WTC11 (cell line): ENCODE data around the gene AOAH. TPM values are rescaled to one million over a fixed set of nuclear protein-coding genes. Genes with fewer than 3 reads are reported as not detected.

Experiments used
- ATAC-seq: fragments of 200-7000 bp; cut with Tn5 transposase; 2 replicates; pipeline ENCODE4 v1.10.0; 2021; ENCODE audit warnings: mild to moderate bottlenecking, moderate library complexity
- CTCF ChIA-PET: fragments of 300-600 bp; sonication (Branson Sonifier 250); formaldehyde crosslinking; loops from one replicate; lab custom pipeline; 2021; ENCODE audit warnings: antibody characterized with exemption; lab: Charles Lee
- POLR2A ChIA-PET: fragments of 350-600 bp; sonication (Branson Sonifier 250); formaldehyde crosslinking; loops from one replicate; lab custom pipeline; 2021; ENCODE audit warnings: antibody characterized with exemption; lab: Charles Lee
- DNase-seq: peaks from one replicate; pipeline ENCODE4 v3.0.0; 2021; ENCODE audit warnings: low spot score
- H3K27ac Mint-ChIP-seq: 2 replicates; pipeline ENCODE4 v1.8.0; 2021; ENCODE audit warnings: mixed read lengths
- H3K27me3 Mint-ChIP-seq: 2 replicates; pipeline ENCODE4 v1.8.0; 2021; ENCODE audit warnings: low read depth, mild to moderate bottlenecking, moderate library complexity, mixed read lengths
- H3K36me3 Mint-ChIP-seq: 2 replicates; pipeline ENCODE4 v1.8.0; 2021; ENCODE audit warnings: mixed read lengths
- H3K4me1 Mint-ChIP-seq: 2 replicates; pipeline ENCODE4 v1.8.0; 2022; ENCODE audit warnings: mixed read lengths
- H3K4me3 Mint-ChIP-seq: 2 replicates; pipeline ENCODE4 v1.8.0; 2021; ENCODE audit warnings: mild to moderate bottlenecking, moderate library complexity, mixed read lengths
- H3K9me3 Mint-ChIP-seq: 2 replicates; pipeline ENCODE4 v1.8.0; 2021; ENCODE audit warnings: mixed read lengths
- ATF2 ChIP-seq: sonication (generic); formaldehyde crosslinking; IDR thresholded peaks from 2 replicates; pipeline ENCODE4 v1.8.1; 2022; ENCODE audit warnings: low read depth, missing genetic modification reagents, borderline replicate concordance
- ERG ChIP-seq: fragments of 250-450 bp; sonication (Bioruptor Pico); IDR thresholded peaks from 2 replicates; pipeline ENCODE4 v1.8.0; 2021; ENCODE audit warnings: mild to moderate bottlenecking
- ESRRA ChIP-seq: sonication (generic); formaldehyde crosslinking; IDR thresholded peaks from 2 replicates; pipeline ENCODE4 v1.8.1; 2022; ENCODE audit warnings: mild to moderate bottlenecking, missing genetic modification reagents, borderline replicate concordance
- FOXJ3 ChIP-seq: sonication (generic); formaldehyde crosslinking; IDR thresholded peaks from 2 replicates; pipeline ENCODE4 v1.9.0; 2021; ENCODE audit warnings: missing genetic modification reagents, mild to moderate bottlenecking, borderline replicate concordance
- HMGA2 ChIP-seq: fragments of 250-450 bp; sonication (Bioruptor Pico); IDR thresholded peaks from 2 replicates; pipeline ENCODE4 v1.4.0; 2021; ENCODE audit warnings: mild to moderate bottlenecking, moderate library complexity
- JAZF1 ChIP-seq: fragments of 250-450 bp; sonication (Bioruptor Pico); IDR thresholded peaks from 2 replicates; pipeline ENCODE4 v1.9.0; 2021; ENCODE audit warnings: moderate library complexity, mild to moderate bottlenecking, inconsistent platforms
- JUN ChIP-seq: sonication (generic); formaldehyde crosslinking; IDR thresholded peaks from 2 replicates; pipeline ENCODE4 v1.8.0; 2023; ENCODE audit warnings: mild to moderate bottlenecking, missing genetic modification reagents
- MXD4 ChIP-seq: fragments of 250-450 bp; sonication (Bioruptor Pico); IDR thresholded peaks from 2 replicates; pipeline ENCODE4 v1.8.0; 2021; ENCODE audit warnings: mild to moderate bottlenecking, moderate library complexity, borderline replicate concordance
- MYBL2 ChIP-seq: sonication (generic); formaldehyde crosslinking; IDR thresholded peaks from 2 replicates; pipeline ENCODE4 v1.8.1; 2023; ENCODE audit warnings: mild to moderate bottlenecking, moderate library complexity, missing genetic modification reagents
- NFYB ChIP-seq: sonication (generic); formaldehyde crosslinking; conservative IDR thresholded peaks from 2 replicates; pipeline ENCODE4 v1.8.0; 2022; ENCODE audit warnings: low read depth, missing genetic modification reagents
- PRRX2 ChIP-seq: fragments of 250-450 bp; sonication (Bioruptor Pico); IDR thresholded peaks from 2 replicates; pipeline ENCODE4 v1.8.0; 2021; ENCODE audit warnings: mild to moderate bottlenecking
- SP1 ChIP-seq: sonication (generic); formaldehyde crosslinking; conservative IDR thresholded peaks from 2 replicates; pipeline ENCODE4 v1.8.1; 2022; ENCODE audit warnings: missing genetic modification reagents
- TCF7 ChIP-seq: sonication (generic); formaldehyde crosslinking; IDR thresholded peaks from 2 replicates; pipeline ENCODE4 v1.8.0; 2022; ENCODE audit warnings: mild to moderate bottlenecking, low read depth, missing genetic modification reagents, moderate library complexity
- USF1 ChIP-seq: sonication (generic); formaldehyde crosslinking; IDR thresholded peaks from 2 replicates; pipeline ENCODE4 v1.8.0; 2022; ENCODE audit warnings: mild to moderate bottlenecking, missing genetic modification reagents
- ZNF423 ChIP-seq: fragments of 250-450 bp; sonication (Bioruptor Pico); IDR thresholded peaks from 2 replicates; pipeline ENCODE4 v2.1.2; 2022; ENCODE audit warnings: mild to moderate bottlenecking, moderate library complexity
- ZNF425 ChIP-seq: fragments of 250-450 bp; sonication (Bioruptor Pico); conservative IDR thresholded peaks from 2 replicates; pipeline ENCODE4 v1.9.0; 2021; ENCODE audit warnings: mild to moderate bottlenecking
- total RNA-seq: library from RNA; stranded (reverse); gene quantifications from 3 replicates; pipeline ENCODE4 v1.2.3, GENCODE V29; 2021
- TF ChIP-seq, protein P1 (sequence below): sonication (generic); formaldehyde crosslinking; IDR thresholded peaks from 2 replicates; pipeline ENCODE4 v1.8.1; 2023; ENCODE audit warnings: mild to moderate bottlenecking, missing genetic modification reagents
- TF ChIP-seq, protein P2 (sequence below): sonication (generic); formaldehyde crosslinking; IDR thresholded peaks from 2 replicates; pipeline ENCODE4 v1.8.1; 2023; ENCODE audit warnings: mild to moderate bottlenecking, missing genetic modification reagents, moderate library complexity

The AOAH gene
- total RNA-seq, 1 experiment from 2014 or later = 0.31 TPM

- TF ChIP-seq, protein P1, sequence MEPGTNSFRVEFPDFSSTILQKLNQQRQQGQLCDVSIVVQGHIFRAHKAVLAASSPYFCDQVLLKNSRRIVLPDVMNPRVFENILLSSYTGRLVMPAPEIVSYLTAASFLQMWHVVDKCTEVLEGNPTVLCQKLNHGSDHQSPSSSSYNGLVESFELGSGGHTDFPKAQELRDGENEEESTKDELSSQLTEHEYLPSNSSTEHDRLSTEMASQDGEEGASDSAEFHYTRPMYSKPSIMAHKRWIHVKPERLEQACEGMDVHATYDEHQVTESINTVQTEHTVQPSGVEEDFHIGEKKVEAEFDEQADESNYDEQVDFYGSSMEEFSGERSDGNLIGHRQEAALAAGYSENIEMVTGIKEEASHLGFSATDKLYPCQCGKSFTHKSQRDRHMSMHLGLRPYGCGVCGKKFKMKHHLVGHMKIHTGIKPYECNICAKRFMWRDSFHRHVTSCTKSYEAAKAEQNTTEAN (CRISPR knock-in tag) = no peak
- TF ChIP-seq FOXJ3 (CRISPR knock-in tag) (no peak), ZNF425 (CRISPR knock-in tag) (no peak), HMGA2 (CRISPR knock-in tag) (no peak), USF1 (CRISPR knock-in tag) (no peak), ATF2 (CRISPR knock-in tag) (no peak), PRRX2 (no peak), NFYB (CRISPR knock-in tag) (no peak)
- TF ChIP-seq, protein P2, sequence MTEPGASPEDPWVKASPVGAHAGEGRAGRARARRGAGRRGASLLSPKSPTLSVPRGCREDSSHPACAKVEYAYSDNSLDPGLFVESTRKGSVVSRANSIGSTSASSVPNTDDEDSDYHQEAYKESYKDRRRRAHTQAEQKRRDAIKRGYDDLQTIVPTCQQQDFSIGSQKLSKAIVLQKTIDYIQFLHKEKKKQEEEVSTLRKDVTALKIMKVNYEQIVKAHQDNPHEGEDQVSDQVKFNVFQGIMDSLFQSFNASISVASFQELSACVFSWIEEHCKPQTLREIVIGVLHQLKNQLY (CRISPR knock-in tag) = no peak
- TF ChIP-seq, all 79 proteins: peak for 0
These were observed 31.8 kb downstream of the AOAH start (continued) for GRCh38 chr7:36692456-36692855.

GRCh38 chr7:36691983-36692382 lies 32.3 kb downstream of the AOAH start:
- CTCF ChIA-PET = no interaction called here
- Mint-ChIP-seq H3K9me3 (no peaks in the 10 kb centered on the region), H3K4me1 (peaks cover 15% of the 10 kb centered on the region), H3K4me3 (no peak overlapping the region), H3K27me3 (no peaks in the 10 kb centered on the region), H3K27ac (no peak overlapping the region), H3K36me3 (no peaks in the 10 kb centered on the region)
- TF ChIP-seq JAZF1 (CRISPR knock-in tag) (no peak), SP1 (CRISPR knock-in tag) (no peak), JUN (CRISPR knock-in tag) (no peak), ESRRA (CRISPR knock-in tag) (no peak), MYBL2 (CRISPR knock-in tag) (no peak), MXD4 (CRISPR knock-in tag) (no peak), ZNF423 (CRISPR knock-in tag) (no peak), TCF7 (CRISPR knock-in tag) (no peak), PRRX2 (no peak), ERG (CRISPR knock-in tag) (no peak)
- no peak for DNase-seq
- POLR2A ChIA-PET = no interaction called here
- ATAC-seq = no peak
